Spinal cord (tissue), 4 donors: ENCODE data around the gene POU5F2. TPM values are rescaled to one million over a fixed set of nuclear protein-coding genes. Genes with fewer than 3 reads are reported as not detected.

ENCODE experiments used
- polyA plus RNA-seq, 2 donors: library from polyadenylated mRNA; unstranded; fragments of 120-200 nt; gene quantifications; one replicate each; pipeline ENCODE4 v1.2.1, GENCODE V29; 2013; ENCODE audit not compliant: insufficient read length in 2 of 2
- total RNA-seq, 2 donors: library from RNA; depleted of rRNA in 1 of 2; stranded (reverse); fragments of 120-200 nt in 1 of 2; fragments of >200 nt in 1 of 2; gene quantifications; one replicate each; pipeline versions ENCODE4 v1.2.3 to v1.2.4, GENCODE V29; 2013 to 2014

The POU5F2 gene
- total and polyA plus RNA-seq, 4 donors: 0.03 to 4.1 (median 0.80) TPM

Other genes starting within 250 kb of the POU5F2 start
- 10 to 100 TPM; 50.9 to 71.5 TPM for gene NR2F1-AS1, start 160.4 kb downstream of the POU5F2 start, total RNA-seq
- 10 to 100 TPM; 65.7 to 67.5 TPM for gene NR2F1-AS1, start 160.4 kb downstream of the POU5F2 start, polyA plus RNA-seq
- gene NR2F1, start 158.4 kb downstream of the POU5F2 start, total RNA-seq: 100 to 1,000 TPM in 1 of 2 donors, 10 to 100 TPM in 1; 64.5 to 126 TPM
- 100 to 1,000 TPM; 239 to 249 TPM for gene NR2F1, start 158.4 kb downstream of the POU5F2 start, polyA plus RNA-seq